Activated CD4-positive, alpha-beta T cell treated with anti-CD3 and anti-CD28 coated beads, Interleukin-2, amount 50 U/mL, for 1 hour (primary cell): Measurements from ENCODE around the gene FAM20B.

Source experiments
- DNase-seq: peaks from one replicate; pipeline ENCODE4 v3.0.0-alpha.2; 2020

Gene FAM20B

GRCh38 chr1:179095924-179096323 is 70.2 kb downstream of the FAM20B start:
- no peak for DNase-seq

GRCh38 chr1:179099891-179100290 is 74.2 kb downstream of the FAM20B start:
- no peak for DNase-seq

- no peak for DNase-seq
Observed at GRCh38 chr1:179101566-179101965, 75.9 kb downstream of the FAM20B start.

DNA sequence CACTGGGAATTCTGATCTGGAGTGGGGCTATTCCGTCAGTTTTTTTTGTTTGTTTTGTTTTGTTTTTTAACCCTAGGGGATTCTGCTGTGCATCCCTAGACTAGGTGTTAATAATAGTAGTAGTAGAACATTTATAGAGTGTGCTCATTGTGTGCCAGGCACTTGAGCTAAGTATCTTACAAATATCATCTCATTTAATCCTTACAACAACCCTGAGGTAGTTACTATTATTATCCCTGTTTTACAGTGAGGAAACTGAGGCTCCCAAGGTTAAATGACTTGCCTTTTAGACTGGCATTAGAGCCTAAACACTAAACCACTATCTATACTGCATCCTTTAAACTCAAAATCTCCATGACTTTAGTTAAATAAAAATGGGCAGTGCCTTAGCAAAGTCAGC is 78.3 kb downstream of the FAM20B start:
- no peak for DNase-seq

GRCh38 chr1:179104611-179105250 is 79.0 kb downstream of the FAM20B start:
- no peak for DNase-seq

DNA sequence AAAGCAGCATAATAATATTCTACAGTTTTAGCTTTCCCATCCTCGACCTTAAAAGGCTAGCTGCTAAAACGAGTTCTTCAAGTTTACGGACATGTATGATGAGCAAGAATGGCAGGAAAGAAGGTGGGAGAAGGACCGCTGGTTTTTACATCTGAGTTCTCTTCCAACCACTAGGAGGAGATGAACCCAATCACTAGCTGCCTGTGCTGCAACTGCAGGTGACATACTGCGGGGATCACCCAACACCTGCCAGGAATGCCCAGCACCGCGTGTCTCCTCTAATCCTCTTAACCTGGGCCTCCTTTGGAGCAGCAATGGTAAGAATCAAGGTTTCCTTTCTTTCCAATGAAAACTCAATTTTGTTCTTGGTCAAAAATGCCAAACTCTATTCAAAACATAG is 79.7 kb downstream of the FAM20B start:
- no peak for DNase-seq

DNA sequence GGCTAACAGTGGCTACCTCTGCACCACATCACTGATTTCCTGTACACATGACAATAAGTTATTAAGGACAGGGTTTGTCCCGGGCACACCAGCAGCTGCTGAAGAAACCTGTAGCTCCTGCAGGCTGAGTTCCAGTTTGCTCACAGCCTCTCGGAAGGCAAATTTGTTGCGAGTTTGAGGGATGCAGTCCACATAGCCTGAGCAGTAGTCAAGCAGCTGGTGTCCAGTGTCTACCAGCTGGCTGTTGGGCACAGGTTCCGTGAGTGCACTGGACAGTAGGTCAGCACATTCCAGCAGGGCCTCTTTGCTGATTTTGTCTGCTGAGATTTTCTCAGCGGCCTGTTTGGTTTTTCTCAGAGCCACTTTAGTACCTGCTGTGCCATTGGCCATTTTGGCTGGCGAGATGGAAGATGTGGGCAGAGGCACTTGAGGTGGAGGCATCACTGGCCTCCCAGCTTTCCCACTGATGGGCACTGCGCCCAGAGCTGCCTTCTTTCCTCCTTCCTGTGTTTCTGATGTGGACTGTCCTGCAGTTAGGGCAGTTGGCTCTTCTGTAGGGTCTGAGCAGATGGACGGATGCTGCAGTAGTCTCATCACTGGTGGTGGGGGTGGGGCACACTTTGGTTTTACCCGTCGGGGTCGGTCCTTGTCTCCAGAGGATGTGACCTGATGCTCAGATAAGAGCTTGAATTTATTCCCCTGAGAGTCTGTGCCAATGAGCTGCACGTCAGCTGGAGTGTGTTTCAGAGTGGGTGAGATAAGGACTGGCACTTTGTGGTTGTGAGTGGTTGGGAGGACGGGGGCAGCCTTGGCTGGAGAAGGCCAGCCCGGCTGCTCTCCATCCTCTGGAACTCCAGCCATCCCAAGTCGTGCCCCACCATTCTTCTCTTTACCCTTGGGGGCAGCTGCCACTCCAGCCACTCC is 82.3 kb downstream of the FAM20B start:
- no peak for DNase-seq

DNA sequence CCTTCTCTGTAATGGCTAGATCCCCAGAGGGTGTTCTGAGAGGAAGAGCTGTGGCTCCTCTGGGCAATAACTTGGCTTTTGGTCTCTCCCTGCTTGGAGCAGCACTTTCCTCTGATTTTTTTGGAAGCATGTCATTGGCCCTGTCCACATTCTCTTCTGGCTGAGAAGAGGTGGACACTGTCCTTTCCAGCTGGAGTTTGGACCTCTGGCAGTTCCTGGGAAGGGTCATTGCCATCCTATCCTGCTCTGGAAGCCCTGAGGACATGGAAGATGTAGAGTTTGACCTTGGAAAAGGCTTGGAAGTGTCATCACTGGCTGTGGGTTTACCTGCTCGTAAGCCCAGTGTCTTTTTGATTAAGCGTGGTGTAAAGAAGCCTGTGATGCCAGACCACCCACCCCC is 83.0 kb downstream of the FAM20B start:
- DNase-seq, result no peak

- DNase-seq, result no peak
Observed at GRCh38 chr1:179115181-179115580, 89.5 kb downstream of the FAM20B start.

- no peak for DNase-seq
Observed at GRCh38 chr1:179119513-179119912, 93.8 kb downstream of the FAM20B start.

- no peak for DNase-seq
Observed at GRCh38 chr1:179120736-179121135, 95.0 kb downstream of the FAM20B start.

DNA sequence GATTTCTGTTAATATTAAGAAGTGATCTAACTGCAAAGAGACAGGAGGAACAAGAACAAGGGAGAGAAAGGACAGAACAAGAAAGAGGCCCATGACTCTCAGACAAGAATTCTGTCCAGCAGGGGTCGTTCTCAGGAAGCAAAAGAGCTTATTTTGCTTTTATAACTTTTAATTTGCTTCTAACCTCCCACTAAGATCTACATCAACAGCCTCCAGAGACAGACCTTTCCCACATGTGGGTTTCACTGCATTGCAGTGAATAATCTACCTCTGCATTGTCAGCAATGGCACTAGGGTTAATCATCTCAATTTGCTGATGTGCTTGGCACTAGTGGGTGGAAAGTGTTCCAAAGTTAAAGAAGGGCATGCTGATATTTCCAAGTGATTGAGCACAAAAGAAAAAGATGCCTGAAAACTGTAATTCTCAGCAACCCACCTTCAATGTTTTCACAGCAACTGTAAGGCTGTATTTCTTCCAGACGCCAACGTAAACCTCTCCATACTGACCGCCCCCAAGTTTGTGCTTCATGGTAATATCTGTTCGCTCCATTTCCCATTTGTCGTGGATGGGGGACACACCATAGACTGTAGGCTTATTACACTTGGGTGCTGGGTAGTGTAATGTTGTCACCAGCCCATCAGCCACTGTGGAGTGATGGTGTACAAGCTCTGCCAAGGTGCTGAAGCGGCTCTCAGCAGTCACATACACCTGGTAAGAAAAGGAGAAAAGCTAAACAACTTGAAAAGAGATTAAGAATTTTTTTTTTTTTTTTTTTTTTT is 95.7 kb downstream of the FAM20B start:
- DNase-seq, result peak; percentile 37

- no peak for DNase-seq
Observed at GRCh38 chr1:179124873-179125272, 99.2 kb downstream of the FAM20B start.
